ENCODE measurements around the gene PDE2A.

GRCh38 chr11:72696866-72697700, 22.9 kb upstream of the PDE2A start:
- TF ChIP-seq EZH2phosphoT487 (IDR thresholded peaks at IDR 0.05) (no peak), CTCF (IDR thresholded peaks at IDR 0.05) (no peak), EZH2 (IDR thresholded peaks at IDR 0.05) (no peak)

All from neural progenitor cell (in vitro differentiated cells).